Measurements from ENCODE around the gene IQCE.
A peak's percentile ranks its signal among the peaks of the same experiment; 100 is the strongest.

DNA sequence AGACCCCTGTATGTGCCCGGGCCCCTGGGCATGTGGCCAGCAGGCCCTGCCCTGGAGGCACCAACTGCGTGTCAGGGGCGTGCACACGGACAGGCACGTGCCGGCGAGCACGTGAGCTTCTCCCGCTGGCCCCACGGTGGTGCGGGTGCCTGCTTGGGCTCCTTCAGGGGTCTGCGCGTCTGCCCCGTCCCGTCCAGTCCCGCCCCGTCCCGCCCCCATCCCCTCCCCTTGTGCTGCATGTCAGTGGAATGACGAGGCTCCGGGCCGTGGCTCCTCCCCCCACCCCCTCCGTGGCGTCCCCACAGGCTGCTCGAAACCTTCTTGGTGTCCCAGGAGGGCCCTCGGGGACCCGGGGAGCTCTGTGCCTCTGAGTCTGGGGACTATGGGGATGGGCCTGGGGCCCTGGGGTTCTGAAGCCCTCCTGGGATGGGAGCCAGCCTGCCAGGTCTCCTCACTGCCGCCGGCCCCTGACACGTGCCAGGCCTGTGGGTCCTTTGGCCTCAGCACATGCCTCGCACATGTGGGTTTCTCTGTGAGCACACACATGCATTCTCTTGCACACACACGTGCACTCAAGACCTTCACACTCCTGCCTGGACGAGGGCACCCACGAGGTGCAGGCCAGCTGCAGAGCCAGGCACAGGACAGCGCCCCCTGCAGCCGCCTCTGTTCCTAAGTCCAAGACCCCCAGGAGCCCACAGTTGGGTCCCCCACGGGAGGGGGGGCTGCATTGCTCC lies 101.7 kb downstream of the IQCE start:
- TF ChIP-seq CEBPB (IDR thresholded peaks at IDR 0.05; ENCODE audit: low read depth) (no peak), EZH2 (IDR thresholded peaks at IDR 0.05) (no peak), RAD21 (IDR thresholded peaks at IDR 0.05; ENCODE audit: low read depth) (no peak), POLR2A (IDR thresholded peaks at IDR 0.05; ENCODE audit: borderline replicate concordance, extremely low read depth, insufficient read depth, insufficient read length) (no peak), FOSL1 (IDR thresholded peaks at IDR 0.05; ENCODE audit: low read depth) (no peak), SP1 (IDR thresholded peaks at IDR 0.05; ENCODE audit: low read depth) (no peak), EZH2phosphoT487 (IDR thresholded peaks at IDR 0.05; ENCODE audit: borderline replicate concordance) (no peak), SIN3A (IDR thresholded peaks at IDR 0.05; ENCODE audit: low read depth) (no peak), EGR1 (IDR thresholded peaks at IDR 0.05; ENCODE audit: low read depth) (no peak)
- TF ChIP-seq, protein P1, sequence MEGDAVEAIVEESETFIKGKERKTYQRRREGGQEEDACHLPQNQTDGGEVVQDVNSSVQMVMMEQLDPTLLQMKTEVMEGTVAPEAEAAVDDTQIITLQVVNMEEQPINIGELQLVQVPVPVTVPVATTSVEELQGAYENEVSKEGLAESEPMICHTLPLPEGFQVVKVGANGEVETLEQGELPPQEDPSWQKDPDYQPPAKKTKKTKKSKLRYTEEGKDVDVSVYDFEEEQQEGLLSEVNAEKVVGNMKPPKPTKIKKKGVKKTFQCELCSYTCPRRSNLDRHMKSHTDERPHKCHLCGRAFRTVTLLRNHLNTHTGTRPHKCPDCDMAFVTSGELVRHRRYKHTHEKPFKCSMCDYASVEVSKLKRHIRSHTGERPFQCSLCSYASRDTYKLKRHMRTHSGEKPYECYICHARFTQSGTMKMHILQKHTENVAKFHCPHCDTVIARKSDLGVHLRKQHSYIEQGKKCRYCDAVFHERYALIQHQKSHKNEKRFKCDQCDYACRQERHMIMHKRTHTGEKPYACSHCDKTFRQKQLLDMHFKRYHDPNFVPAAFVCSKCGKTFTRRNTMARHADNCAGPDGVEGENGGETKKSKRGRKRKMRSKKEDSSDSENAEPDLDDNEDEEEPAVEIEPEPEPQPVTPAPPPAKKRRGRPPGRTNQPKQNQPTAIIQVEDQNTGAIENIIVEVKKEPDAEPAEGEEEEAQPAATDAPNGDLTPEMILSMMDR (IDR thresholded peaks at IDR 0.05 in 2 of 3, conservative IDR thresholded peaks at IDR 0.05 in 1 of 3; ENCODE audit: borderline replicate concordance in 1 of 3, insufficient read depth in 1 of 3, low read depth in 2 of 3, low read length in 2 of 3): peak in 2 of 3 experiments; percentile 53 to 58; a peak in 4 of 6 replicates
- TF ChIP-seq, protein P2, sequence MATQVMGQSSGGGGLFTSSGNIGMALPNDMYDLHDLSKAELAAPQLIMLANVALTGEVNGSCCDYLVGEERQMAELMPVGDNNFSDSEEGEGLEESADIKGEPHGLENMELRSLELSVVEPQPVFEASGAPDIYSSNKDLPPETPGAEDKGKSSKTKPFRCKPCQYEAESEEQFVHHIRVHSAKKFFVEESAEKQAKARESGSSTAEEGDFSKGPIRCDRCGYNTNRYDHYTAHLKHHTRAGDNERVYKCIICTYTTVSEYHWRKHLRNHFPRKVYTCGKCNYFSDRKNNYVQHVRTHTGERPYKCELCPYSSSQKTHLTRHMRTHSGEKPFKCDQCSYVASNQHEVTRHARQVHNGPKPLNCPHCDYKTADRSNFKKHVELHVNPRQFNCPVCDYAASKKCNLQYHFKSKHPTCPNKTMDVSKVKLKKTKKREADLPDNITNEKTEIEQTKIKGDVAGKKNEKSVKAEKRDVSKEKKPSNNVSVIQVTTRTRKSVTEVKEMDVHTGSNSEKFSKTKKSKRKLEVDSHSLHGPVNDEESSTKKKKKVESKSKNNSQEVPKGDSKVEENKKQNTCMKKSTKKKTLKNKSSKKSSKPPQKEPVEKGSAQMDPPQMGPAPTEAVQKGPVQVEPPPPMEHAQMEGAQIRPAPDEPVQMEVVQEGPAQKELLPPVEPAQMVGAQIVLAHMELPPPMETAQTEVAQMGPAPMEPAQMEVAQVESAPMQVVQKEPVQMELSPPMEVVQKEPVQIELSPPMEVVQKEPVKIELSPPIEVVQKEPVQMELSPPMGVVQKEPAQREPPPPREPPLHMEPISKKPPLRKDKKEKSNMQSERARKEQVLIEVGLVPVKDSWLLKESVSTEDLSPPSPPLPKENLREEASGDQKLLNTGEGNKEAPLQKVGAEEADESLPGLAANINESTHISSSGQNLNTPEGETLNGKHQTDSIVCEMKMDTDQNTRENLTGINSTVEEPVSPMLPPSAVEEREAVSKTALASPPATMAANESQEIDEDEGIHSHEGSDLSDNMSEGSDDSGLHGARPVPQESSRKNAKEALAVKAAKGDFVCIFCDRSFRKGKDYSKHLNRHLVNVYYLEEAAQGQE (IDR thresholded peaks at IDR 0.05; ENCODE audit: low read depth): no peak
- TF ChIP-seq, protein P3, sequence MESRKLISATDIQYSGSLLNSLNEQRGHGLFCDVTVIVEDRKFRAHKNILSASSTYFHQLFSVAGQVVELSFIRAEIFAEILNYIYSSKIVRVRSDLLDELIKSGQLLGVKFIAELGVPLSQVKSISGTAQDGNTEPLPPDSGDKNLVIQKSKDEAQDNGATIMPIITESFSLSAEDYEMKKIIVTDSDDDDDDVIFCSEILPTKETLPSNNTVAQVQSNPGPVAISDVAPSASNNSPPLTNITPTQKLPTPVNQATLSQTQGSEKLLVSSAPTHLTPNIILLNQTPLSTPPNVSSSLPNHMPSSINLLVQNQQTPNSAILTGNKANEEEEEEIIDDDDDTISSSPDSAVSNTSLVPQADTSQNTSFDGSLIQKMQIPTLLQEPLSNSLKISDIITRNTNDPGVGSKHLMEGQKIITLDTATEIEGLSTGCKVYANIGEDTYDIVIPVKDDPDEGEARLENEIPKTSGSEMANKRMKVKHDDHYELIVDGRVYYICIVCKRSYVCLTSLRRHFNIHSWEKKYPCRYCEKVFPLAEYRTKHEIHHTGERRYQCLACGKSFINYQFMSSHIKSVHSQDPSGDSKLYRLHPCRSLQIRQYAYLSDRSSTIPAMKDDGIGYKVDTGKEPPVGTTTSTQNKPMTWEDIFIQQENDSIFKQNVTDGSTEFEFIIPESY (IDR thresholded peaks at IDR 0.05; ENCODE audit: extremely low read depth, insufficient replicate concordance, low read length): no peak
